Activated naive CD8-positive, alpha-beta T cell treated with anti-CD3 and anti-CD28 coated beads, Interleukin-2, amount 50 U/mL, for 24 hours (primary cell): Measurements from ENCODE around the gene STIL.
"Not testable (repeated sequence)": the region's sequence is repeated elsewhere in the genome, so short reads cannot be mapped to it uniquely, and the experiment has no call there.

Experiments
- ATAC-seq: fragments of 150-1000 bp; cut with Tn5 transposase; one replicate; pipeline ENCODE4 v1.10.0; 2021
- DNase-seq: peaks from one replicate; pipeline ENCODE4 v3.0.0; 2021
- H3K27ac Mint-ChIP-seq: one replicate; pipeline ENCODE4 v1.8.0; 2021; ENCODE audit warnings: mild to moderate bottlenecking, mixed read lengths
- H3K27me3 Mint-ChIP-seq: one replicate; pipeline ENCODE4 v1.8.0; 2021; ENCODE audit warnings: mixed read lengths
- H3K36me3 Mint-ChIP-seq: one replicate; pipeline ENCODE4 v1.8.0; 2021; ENCODE audit warnings: low read depth, mixed read lengths
- H3K4me1 Mint-ChIP-seq: one replicate; pipeline ENCODE4 v1.8.0; 2021; ENCODE audit warnings: mixed read lengths
- H3K4me3 Mint-ChIP-seq: one replicate; pipeline ENCODE4 v1.8.0; 2021; ENCODE audit warnings: mild to moderate bottlenecking, moderate library complexity, mixed read lengths
- H3K9me3 Mint-ChIP-seq: one replicate; pipeline ENCODE4 v1.8.0; 2021; ENCODE audit warnings: mixed read lengths

STIL gene

DNA sequence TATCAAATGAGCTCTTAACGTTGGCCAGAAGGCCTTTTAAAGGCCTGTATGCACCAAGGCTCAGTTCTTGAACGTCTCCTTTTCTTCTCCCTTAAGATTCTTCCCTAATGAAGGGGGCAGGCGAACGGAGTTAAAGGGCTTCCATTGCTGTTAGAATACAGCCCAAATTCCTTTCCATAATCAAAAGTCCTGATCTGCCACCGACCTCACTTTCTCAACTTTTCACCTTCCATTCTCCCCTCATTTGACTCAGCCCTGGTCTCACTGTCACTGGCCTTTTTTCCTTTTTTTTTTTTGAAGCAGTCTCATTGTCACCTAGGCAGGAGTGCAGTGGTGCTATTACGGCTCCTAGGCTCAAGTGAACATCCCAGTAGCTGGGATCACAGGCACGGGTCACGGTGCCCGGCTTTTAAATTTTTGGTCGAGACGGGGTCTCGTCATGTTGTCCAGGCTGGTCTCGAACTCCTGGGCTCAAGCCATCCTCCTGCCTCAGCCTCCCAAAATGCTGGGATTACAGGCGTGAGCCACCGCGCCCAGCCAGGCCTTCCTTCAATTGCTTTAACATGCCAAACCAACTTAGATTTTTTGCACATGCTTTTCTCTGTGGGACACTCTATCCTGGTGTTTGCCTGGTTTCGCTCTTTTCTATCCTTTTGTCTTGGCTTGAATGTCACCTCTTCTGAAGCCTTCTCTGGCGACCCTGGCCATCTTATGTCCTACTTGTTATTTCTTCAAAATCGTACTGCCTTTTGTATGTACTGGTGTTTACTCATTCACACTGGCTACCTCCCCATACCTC, 19.0 kb upstream of the STIL start:
- Mint-ChIP-seq H3K27me3 (no peaks in the 10 kb centered on the region), H3K4me3 (no peak overlapping the region), H3K4me1 (peaks cover 17% of the 10 kb centered on the region), H3K36me3 (no peaks in the 10 kb centered on the region), H3K27ac (no peak overlapping the region), H3K9me3 (no peaks in the 10 kb centered on the region)
- no peak for DNase-seq
- ATAC-seq = no peak

GRCh38 chr1:47331875-47332274, 17.9 kb upstream of the STIL start:
- no peaks in the 10 kb centered on the region for H3K36me3 Mint-ChIP-seq
- no peak overlapping the region for H3K27ac Mint-ChIP-seq
- no peak overlapping the region for H3K4me3 Mint-ChIP-seq
- no peaks in the 10 kb centered on the region for H3K9me3 Mint-ChIP-seq
- ATAC-seq (no peak), DNase-seq (no peak)
- H3K27me3 Mint-ChIP-seq = no peaks in the 10 kb centered on the region
- peaks cover 17% of the 10 kb centered on the region for H3K4me1 Mint-ChIP-seq

DNA sequence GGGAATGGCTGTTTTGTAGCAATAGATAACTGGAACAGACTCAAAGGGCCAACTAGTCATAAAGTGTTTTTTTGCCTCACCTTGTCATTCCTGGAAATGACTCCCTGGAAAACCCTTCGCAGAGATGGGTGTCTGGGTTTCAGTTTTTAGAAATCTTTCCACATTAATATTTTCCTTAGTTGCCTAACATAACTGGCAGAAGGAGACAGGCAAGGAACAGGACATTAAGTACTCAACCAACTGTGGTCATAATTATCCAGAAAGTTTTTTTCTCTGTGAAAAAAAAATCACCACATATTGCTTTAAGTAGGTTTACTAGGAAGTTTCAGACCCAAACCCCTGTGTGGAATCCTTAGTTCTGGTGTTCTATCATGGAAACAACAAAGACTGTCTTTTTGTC, 16.3 kb upstream of the STIL start:
- Mint-ChIP-seq H3K27ac (no peak overlapping the region), H3K9me3 (no peaks in the 10 kb centered on the region), H3K4me3 (no peak overlapping the region), H3K27me3 (no peaks in the 10 kb centered on the region), H3K4me1 (peaks cover 8% of the 10 kb centered on the region), H3K36me3 (no peaks in the 10 kb centered on the region)
- ATAC-seq = no peak
- DNase-seq = no peak

DNA sequence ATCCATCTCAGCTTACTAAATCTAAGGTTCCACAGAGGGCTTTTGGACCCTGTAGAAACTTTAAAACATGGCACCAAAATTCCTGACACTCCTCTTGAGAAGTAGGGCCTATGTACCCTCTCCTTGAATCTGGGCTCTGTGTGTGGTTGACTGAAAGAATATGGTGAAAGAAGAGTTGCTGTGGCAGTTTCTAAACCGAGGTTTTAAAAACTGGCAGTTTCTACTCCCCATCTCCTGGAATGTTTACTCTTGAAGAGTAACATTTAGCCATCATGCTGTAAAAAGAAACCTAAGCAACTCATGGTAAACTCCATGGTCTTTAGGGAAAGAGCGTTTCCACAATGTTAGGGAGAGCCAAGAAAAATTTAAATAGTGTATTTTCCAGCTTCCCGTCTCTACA, 15.0 kb upstream of the STIL start:
- Mint-ChIP-seq H3K4me1 (no peaks in the 10 kb centered on the region), H3K36me3 (no peaks in the 10 kb centered on the region), H3K27ac (no peak overlapping the region), H3K27me3 (no peaks in the 10 kb centered on the region), H3K9me3 (no peaks in the 10 kb centered on the region), H3K4me3 (no peak overlapping the region)
- ATAC-seq = no peak
- DNase-seq = no peak

- H3K36me3 Mint-ChIP-seq = no peaks in the 10 kb centered on the region
- no peaks in the 10 kb centered on the region for H3K4me1 Mint-ChIP-seq
- H3K27ac Mint-ChIP-seq = no peak overlapping the region
- no peak overlapping the region for H3K4me3 Mint-ChIP-seq
- ATAC-seq = no peak
- H3K9me3 Mint-ChIP-seq = no peaks in the 10 kb centered on the region
- no peak for DNase-seq
- H3K27me3 Mint-ChIP-seq = no peaks in the 10 kb centered on the region
These were observed 12.3 kb upstream of the STIL start for GRCh38 chr1:47326271-47326670.

GRCh38 chr1:47325528-47325927, 11.6 kb upstream of the STIL start:
- no peak overlapping the region for H3K4me3 Mint-ChIP-seq
- no peaks in the 10 kb centered on the region for H3K4me1 Mint-ChIP-seq
- no peaks in the 10 kb centered on the region for H3K9me3 Mint-ChIP-seq
- DNase-seq = no peak
- H3K36me3 Mint-ChIP-seq = no peaks in the 10 kb centered on the region
- no peak for ATAC-seq
- no peak overlapping the region for H3K27ac Mint-ChIP-seq
- no peaks in the 10 kb centered on the region for H3K27me3 Mint-ChIP-seq

DNA sequence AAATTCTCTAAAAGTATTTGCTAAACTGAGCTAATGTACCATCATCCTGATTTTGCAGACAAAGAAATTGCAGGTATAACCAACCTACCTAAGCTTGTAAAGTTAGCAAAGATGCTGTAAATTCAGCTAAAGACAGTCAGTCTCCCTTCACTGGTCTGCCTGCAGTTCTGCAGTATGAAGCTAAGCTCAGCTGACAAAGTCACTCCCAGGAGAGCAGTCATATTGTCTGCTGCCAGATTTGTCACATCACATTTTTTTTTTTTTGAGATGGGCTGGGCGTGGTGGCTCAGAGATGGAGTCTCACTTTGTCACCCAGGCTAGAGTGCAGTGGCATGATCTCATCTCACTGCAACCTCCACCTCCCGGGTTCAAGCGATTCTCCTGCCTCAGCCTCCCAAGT, 10.7 kb upstream of the STIL start:
- no peak for ATAC-seq
- no peak for DNase-seq
- no peaks in the 10 kb centered on the region for H3K9me3 Mint-ChIP-seq
- no peak overlapping the region for H3K4me3 Mint-ChIP-seq
- no peaks in the 10 kb centered on the region for H3K36me3 Mint-ChIP-seq
- H3K27ac Mint-ChIP-seq = no peak overlapping the region
- H3K4me1 Mint-ChIP-seq = no peaks in the 10 kb centered on the region
- H3K27me3 Mint-ChIP-seq = no peaks in the 10 kb centered on the region

GRCh38 chr1:47323599-47324031, 9.7 kb upstream of the STIL start:
- Mint-ChIP-seq H3K27ac (no peak overlapping the region), H3K4me1 (no peaks in the 10 kb centered on the region), H3K4me3 (no peak overlapping the region), H3K36me3 (no peaks in the 10 kb centered on the region), H3K27me3 (no peaks in the 10 kb centered on the region), H3K9me3 (no peaks in the 10 kb centered on the region)
- ATAC-seq (no peak), DNase-seq (no peak)

- H3K9me3 Mint-ChIP-seq, DNase-seq, ATAC-seq, H3K27ac Mint-ChIP-seq, H3K4me1 Mint-ChIP-seq, H3K4me3 Mint-ChIP-seq, H3K36me3 Mint-ChIP-seq, H3K27me3 Mint-ChIP-seq: not testable (repeated sequence)
These were observed 6.0 kb upstream of the STIL start for GRCh38 chr1:47319968-47320367.

GRCh38 chr1:47317841-47318240, 3.9 kb upstream of the STIL start:
- Mint-ChIP-seq H3K4me1 (peaks cover 10% of the 10 kb centered on the region), H3K9me3 (no peaks in the 10 kb centered on the region), H3K36me3 (peaks cover 7% of the 10 kb centered on the region), H3K27me3 (peaks cover 2% of the 10 kb centered on the region), H3K4me3 (no peak overlapping the region), H3K27ac (no peak overlapping the region)
- DNase-seq = no peak
- no peak for ATAC-seq

DNA sequence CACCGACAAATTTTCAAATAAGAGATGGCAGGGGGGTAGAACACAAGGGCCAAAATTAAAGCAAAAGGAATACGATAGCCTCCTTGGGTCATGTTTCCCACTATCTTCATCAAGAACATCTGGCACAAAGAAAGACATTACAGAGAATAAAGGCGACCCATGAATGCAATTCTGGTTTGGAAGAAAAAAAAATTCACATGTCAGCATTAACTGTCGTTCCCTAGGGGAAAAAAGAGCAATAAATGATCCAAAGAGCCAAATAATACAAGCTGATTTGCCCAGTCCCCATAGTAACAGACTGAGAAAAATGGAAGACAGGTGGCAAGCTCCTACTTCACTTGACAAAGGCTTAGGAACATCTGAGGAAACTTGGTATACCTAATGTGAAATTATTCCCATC, 4.5 kb downstream of the STIL start:
- ATAC-seq = no peak
- peaks cover 29% of the 10 kb centered on the region for H3K36me3 Mint-ChIP-seq
- H3K27ac Mint-ChIP-seq = no peak overlapping the region
- peaks cover 2% of the 10 kb centered on the region for H3K27me3 Mint-ChIP-seq
- H3K4me3 Mint-ChIP-seq = no peak overlapping the region
- H3K9me3 Mint-ChIP-seq = no peaks in the 10 kb centered on the region
- peaks cover 12% of the 10 kb centered on the region for H3K4me1 Mint-ChIP-seq
- DNase-seq = no peak

DNA sequence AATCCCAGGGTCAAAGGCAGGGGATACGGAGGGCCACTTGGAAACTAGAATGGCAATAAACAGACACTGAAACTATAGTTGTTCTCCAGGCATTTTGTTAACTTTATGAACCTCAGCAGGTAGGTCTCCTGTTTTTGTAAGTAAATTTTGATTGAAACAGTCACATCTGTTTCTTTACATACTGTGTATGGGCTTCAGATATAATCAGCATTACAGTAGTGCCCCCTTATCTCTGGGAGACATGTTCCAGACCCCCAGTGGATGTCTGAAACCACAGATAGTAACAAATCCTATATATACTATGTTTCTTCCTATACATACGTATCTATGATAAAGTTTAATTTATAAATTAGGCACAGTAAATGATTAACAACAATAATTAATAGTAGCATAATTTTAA, 11.5 kb downstream of the STIL start:
- Mint-ChIP-seq H3K4me3 (no peak overlapping the region), H3K4me1 (no peaks in the 10 kb centered on the region), H3K27me3 (no peaks in the 10 kb centered on the region), H3K27ac (no peak overlapping the region), H3K9me3 (no peaks in the 10 kb centered on the region), H3K36me3 (peaks cover 46% of the 10 kb centered on the region)
- ATAC-seq = no peak
- no peak for DNase-seq

- no peaks in the 10 kb centered on the region for H3K9me3 Mint-ChIP-seq
- no peaks in the 10 kb centered on the region for H3K27me3 Mint-ChIP-seq
- H3K4me1 Mint-ChIP-seq = no peaks in the 10 kb centered on the region
- peaks cover 36% of the 10 kb centered on the region for H3K36me3 Mint-ChIP-seq
- no peak overlapping the region for H3K4me3 Mint-ChIP-seq
- ATAC-seq (no peak), DNase-seq (no peak)
- no peak overlapping the region for H3K27ac Mint-ChIP-seq
These were observed 15.8 kb downstream of the STIL start for GRCh38 chr1:47298025-47298699.

- Mint-ChIP-seq H3K27ac (no peak overlapping the region), H3K36me3 (peaks cover 18% of the 10 kb centered on the region), H3K4me1 (peaks cover 2% of the 10 kb centered on the region), H3K4me3 (no peak overlapping the region), H3K27me3 (no peaks in the 10 kb centered on the region), H3K9me3 (no peaks in the 10 kb centered on the region)
- no peak for ATAC-seq
- DNase-seq = no peak
These were observed 18.4 kb downstream of the STIL start for GRCh38 chr1:47295579-47295978.

- H3K27me3 Mint-ChIP-seq, H3K27ac Mint-ChIP-seq, DNase-seq, H3K4me3 Mint-ChIP-seq, H3K9me3 Mint-ChIP-seq, H3K4me1 Mint-ChIP-seq, ATAC-seq: not testable (repeated sequence)
- peaks cover 17% of the 10 kb centered on the region for H3K36me3 Mint-ChIP-seq
These were observed 19.1 kb downstream of the STIL start for GRCh38 chr1:47294863-47295262.
